Adipose tissue (tissue), 3 donors: ENCODE data around the gene TPTE2. TPM values are rescaled to one million over a fixed set of nuclear protein-coding genes. Genes with fewer than 3 reads are reported as not detected.

Experiments
- polyA plus RNA-seq, 3 donors: library from polyadenylated mRNA; stranded (reverse); fragments of 200-250 nt; gene quantifications; one replicate each; pipeline ENCODE4 v1.2.3, GENCODE V29; 2013
- donor health status: healthy with polysubstance abuse.
- donor health status: Bipolar disorder and iron deficiency.
- donor health status: healthy.

TPTE2 gene
- polyA plus RNA-seq, 3 donors: not detected

Other genes with a start within 250 kb of the TPTE2 start
- 10 to 100 TPM; 13.5 to 32.7 (median 18.6) TPM for gene MPHOSPH8, start 72.1 kb upstream of the TPTE2 start, polyA plus RNA-seq
- gene PSPC1, start 221.4 kb upstream of the TPTE2 start, polyA plus RNA-seq: 10 to 100 TPM; 10.6 to 28.5 (median 23.5) TPM